DMS53 (cell line): ENCODE measurements around the gene CALR3.
A peak's percentile ranks its signal among the peaks of the same experiment; 100 is the strongest.
"Not testable (repeated sequence)": the region's sequence is repeated elsewhere in the genome, so short reads cannot be mapped to it uniquely, and the experiment has no call there.

Source experiments
- DNase-seq: peaks from one replicate; lab custom pipeline; 2025; lab: John Stamatoyannopoulos, UW

Gene CALR3

DNA sequence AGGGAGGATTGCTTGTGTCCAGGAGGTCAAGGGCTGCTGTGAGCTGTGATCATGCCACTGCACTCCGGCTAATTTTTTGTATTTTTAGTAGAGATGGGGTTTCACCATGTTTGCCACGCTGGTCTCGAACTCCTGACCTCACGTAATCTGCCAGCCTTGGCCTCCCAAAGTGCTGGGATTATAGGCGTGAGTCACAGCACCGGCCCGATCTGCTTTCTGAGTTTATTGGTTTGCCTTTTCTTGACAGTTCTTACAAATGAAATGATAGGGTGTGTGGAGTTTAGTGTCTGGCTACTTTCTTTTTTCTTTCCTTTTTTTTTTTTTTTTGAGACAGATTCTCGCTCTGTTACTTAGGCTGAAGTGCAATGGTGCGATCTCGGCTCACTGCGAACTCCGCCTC lies 1.1 kb upstream of the CALR3 start:
- no peak for DNase-seq

DNA sequence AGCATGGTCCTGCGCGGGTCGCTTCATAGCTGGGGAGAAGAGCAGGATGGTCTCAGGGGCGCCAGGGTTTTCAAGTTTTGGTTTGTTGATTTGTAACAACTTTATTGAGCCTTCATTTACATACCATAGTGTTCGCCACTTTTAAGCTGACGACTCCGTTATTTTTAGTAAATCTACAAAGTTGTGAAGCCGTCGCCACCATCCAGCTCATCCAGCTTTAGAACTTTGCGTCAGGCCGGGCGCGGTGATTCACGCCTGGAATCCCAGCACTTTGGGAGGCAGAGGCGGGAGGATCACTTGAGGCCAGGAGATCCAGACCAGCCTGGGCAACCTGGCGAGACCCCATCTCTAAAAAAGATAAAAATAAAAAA lies 631 bp upstream of the CALR3 start:
- peak; percentile 49 for DNase-seq

DNA sequence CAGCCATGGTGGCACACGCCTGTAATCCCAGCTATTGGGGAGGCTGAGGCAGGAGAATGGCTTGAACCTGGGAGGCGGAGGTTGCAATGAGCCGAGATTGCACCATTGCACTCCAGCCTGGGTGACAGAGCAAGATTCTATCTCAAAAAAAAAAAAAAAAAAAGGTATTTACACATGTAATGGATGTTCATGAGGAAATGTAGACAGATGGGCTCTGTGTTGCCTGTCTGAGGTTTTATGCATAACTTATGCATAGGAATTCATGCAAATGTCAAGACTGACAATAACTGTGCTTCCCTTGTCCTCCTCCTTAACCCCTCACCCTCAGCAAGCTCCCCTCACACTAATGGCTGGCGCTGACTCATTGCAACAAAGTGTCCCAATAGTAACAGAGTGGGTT lies 9.5 kb downstream of the CALR3 start:
- not testable (repeated sequence) for DNase-seq

DNA sequence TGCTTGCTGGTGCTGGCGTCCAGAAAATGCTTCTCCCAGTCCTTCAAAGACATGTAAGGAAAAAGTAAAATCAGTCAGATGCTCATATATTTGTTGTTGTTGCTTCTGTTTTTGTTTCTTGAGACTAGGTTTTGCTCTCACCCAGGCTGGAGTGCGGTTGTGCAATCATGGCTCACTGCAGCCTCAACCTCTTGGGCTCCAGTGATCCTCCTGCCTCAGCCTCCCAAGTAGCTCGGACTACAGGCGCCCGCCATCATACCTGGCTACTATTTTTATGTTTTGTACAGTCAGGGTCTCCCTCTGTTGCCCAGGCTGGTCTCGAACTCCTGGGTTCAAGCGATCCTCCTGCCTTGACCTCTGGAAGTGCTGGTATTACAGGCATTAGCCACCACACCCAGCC lies 13.2 kb downstream of the CALR3 start:
- no peak for DNase-seq

DNA sequence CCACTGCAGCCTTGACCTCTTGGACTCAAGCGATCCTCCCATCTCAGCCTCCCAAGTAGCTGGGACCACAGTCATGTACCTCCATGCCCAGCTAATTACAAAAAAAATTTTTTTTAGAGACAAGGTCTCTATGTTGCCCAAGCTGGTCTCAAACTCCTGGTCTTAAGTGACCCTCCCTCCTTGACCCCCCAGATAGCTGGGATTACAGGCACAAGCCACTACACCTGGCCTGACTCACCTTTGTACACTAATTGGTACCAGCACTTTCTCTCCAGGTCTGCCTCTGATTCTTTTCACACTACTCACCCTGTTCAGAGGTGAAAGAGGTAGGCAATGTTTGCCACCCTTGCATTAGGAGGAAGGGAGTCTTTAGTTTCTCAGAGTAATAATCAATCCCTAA lies 18.7 kb downstream of the CALR3 start:
- no peak for DNase-seq

DNA sequence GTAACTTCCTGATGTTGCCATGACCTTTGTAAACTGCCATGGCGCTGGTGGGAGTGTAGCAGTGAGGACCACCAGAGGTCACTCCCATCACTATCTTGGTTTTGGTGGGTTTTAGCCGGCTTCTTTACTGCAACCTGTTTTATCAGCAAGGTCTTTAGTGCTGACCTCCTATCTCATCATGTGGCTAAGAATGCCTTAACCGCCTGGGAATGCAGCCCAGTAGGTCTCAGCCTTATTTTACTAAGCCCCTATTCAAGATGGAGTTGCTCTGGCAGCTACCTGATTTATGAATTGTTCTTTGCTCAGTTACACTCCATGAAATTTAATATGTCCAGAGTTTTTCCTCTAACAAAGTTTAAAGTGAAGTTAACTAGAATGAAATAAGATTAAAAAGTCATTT lies 19.6 kb downstream of the CALR3 start:
- DNase-seq, result no peak

DNA sequence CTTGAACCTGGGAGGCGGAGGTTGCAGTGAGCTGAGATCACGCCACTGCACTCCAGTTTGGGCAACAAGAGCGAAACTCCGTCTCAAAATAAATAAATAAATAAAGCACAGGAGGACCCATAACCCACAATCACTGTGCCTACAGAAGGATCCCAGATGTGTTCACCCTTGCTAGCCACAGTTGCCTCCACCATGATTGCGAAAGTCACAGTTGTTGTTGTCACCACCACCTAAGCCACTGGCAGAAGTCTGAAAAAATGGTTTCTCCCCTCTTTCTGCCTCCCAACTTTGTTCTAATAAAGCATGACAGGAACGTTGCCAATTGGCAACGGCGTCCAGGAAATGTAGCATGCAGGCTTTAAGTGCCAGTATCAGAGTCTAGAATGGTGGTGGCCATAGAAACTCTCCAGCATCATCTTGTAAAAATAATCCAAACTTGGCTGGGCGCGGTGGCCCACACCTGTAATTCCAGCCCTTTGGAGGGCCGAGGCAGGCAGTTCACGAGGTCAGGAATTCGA lies 22.0 kb downstream of the CALR3 start:
- no peak for DNase-seq

DNA sequence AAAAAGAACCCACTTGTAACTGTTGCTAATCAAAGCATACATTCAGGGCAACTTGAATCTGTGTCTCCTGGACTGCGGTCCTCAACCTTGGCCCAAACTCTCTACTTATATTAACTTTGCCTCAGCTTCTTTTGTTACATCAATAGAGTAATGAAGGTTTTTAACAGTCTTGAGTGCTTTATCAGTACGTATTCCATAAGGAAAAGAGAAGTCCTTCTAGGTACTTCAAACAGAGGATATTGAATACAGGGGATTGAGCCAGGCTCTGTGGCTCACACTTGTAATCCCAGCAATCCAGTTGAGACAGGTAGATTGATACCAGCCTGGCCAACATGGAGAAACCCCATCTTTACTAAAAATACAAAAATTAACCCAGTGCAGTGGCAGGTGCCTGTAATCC lies 23.0 kb downstream of the CALR3 start:
- no peak for DNase-seq

DNA sequence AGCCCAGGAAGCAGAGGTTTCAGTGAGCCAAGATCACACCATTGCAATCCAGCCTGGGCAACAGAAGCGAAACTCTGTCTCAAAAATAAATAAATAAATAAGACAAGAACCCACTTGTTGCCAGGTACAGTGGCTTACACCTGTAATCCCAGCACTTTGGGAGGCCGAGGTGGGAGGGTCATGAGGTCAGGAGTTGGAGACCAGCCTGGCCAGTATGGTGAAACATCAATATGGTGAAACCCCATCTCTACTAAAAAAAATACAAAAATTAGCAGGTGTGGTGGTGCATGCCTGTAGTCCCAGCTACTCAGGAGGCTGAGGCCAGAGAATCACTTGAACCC lies 23.4 kb downstream of the CALR3 start:
- DNase-seq, result not testable (repeated sequence)

DNA sequence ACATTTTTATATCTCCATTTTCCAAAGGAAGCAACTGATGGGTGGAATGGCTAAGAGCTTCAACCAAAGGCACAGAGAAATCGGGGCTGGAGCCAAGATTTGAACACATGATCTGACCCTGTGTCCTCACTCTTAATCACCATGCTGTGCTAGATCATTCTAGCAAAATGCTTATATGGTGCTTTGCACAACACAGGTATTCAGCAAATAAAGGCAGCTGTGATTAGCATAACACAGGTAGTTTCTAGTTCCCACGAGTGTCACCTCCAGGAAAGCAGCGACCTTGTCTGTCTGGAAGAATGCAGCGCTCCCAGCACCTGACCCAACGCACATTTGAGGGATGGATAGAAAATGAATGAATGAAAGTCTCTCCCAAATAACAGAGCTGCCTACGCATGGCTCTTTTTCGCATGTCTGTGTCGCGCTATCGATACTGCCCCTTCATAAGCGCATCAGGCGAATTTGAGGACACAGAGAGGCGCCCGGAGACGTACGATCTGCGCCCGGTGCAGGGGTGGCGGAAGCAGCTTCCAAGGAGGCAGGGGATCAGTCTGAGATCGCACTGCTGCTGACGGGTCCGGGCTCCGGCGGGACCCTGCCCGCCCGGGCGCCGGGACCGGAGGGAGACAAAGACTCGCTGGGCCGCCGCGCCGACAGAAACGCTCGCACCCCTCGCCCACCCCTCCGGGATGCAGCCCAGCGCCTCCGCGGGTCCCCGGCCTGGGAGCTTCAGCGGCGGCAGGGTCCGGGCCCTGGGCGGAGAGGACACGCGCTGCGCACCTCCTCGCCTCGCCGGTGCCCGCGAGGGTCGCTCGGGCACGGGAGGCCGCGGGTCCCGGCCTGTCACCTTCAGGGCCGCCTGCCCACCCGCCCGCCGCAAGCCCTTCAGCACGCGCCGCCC lies 24.8 kb downstream of the CALR3 start:
- peak; percentile 39 for DNase-seq

DNA sequence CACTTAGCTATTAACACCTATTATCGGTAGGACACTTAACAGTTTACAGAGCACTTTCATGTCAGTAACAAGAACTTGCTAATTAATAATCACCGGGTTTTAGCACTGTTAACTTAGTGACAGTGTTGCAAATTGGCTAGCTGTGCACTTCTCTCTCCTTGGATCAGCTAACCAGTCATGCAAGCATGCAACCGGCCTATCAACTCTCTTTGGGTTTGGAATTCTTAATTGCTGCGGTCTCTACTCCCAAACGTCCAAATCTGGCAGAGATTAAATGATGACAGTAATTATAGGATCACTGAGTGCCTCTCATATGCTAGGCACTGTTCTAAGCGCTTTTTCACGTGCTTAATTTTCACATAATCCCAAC lies 25.4 kb downstream of the CALR3 start:
- DNase-seq, result no peak

DNA sequence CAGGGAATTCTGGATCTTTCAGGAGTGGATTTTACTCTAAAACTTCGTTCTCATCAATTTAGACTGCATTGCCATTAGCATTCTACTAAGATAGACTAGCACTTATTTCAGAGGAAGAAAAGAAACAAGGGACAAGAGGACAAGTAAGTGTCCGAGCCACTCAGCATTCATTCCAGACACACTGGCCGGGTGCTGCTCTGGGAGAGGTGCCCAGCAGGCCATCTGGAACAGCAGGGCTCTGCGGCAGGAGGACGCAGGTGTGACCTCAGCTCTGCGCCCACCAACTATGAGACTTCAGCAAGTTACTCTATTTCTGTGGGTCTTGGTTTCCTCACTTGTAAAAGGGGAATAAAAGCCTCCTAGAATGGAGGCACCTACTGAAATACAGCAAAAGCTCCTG lies 28.4 kb downstream of the CALR3 start:
- no peak for DNase-seq

DNA sequence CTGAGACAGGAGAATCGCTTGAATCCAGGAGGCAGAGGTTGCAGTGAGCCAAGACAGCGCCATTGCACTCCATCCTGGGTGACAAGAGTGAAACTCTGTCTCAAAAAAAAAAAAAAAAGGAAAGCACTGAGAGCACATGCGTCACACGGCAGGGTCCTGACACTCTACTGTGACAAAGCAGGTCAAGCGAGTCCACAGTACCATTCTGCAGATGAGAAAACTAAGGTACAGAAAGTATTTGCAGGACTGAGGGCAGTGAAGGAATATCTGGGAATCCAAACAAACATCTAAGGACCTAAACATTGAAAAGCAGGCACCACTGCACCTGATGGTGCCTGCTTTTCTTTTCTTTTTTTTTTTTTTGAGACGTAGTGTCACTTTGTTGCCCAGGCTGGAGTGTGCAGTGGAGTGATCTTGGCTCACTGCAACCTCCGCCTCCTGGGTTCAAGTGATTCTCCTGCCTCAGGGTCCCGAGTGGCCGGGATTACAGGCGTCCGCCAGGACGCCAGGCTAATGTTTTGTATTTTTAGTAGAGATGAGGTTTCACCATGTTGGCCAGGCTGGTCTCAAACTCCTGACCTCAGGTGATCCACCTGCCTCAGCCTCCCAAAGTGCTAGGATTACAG lies 29.1 kb downstream of the CALR3 start:
- DNase-seq, result not testable (repeated sequence)

DNA sequence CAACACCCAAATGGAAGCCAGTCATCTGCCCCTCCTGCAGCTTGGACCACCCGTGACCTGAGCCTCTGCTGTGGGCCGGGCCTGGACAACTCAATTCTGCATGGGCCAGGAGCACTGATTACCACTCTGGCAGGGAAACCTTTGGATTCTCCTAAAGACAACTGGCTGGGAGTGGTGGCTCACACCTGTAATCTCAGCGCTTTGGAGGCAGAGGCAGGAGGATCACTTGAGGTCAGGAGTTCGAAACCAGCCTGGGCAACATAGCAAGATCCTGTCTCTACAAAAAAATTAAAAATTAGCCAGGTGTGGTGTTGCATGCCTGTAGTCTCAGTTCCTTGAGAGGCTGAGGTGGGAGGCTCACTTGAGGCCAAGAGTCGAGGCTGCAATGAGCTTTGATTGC lies 30.7 kb downstream of the CALR3 start:
- no peak for DNase-seq

DNA sequence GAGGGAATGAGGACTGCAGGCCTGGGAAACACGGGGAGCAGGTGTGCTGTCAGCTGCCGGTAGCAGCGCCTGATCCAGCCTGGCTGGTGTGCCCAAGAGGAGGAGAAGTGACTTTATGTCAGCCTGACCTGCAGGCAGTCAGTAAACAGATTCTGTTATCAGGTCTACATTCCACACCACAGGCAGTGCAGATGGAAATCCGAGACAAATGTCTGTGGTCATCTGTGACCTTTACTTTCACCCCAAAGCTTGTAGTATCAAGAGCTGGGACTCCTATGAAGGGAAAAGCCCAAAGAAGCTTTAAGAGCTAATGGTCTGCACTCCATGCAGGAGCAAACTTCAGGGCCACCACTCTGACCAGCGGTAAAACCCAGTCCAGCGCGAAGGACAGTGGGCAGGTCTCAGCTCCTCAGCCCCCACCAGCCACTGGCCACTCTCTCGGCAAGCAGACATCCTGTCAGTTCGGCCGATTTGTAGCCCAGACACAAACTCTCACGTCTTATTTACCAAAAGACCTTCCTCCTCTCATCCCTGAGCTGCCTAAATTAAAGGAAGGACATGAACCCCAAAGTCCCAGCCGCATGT lies 31.9 kb downstream of the CALR3 start:
- DNase-seq, result no peak

DNA sequence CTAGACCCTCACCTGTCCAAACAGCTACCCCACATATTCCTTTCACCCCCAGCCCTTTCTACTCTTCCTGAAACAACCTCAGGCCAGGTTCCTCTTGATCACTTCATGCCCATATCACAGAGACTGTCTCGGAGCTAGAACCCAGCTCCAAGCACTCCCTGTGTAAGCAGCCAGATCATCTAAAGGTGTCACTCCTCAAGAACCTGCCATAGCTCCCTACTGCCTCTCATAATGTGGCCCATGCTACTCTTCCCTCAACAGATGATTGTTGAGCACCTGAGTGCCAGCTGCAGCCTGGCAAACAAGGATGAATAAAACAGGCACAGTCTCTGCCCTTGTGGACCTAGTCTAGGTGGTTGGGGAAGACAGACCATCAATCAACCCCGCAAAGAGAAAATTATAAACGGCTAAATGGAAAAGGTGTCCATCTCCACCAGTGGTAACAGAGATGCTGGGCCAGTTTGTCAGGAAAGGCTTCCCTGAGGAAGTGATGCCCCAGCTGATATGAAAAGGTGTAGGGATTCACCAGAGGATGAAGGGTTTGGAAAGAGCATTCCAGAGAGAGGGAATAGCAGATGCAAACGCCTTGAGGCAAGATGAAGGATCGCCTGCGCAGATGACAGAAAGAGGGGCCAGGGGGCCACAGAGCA lies 32.5 kb downstream of the CALR3 start:
- no peak for DNase-seq

DNA sequence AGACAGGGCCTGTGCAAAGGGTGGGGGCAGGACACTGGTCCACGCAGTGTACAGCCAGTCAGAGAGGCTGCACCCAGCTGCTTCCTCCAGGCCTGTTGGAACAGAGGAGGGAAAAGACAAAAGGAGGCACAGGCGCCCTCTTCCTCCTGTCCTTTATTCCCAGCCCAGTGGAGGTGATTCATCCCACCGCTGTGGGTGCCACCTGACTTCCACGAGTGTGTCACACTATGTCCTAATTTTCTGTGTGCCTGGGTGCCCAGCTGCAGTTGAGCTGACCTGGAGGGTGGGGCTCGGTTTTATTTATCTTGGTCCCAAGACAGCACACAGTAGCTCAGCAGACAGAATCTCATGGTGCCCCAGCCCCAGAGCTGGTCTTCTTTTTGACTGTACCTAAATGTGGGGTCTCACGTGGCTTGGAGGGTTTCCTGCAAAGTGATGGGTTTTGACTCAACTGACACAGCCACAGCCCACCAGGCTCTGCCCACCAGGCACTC lies 33.2 kb downstream of the CALR3 start:
- peak; percentile 45 for DNase-seq

DNA sequence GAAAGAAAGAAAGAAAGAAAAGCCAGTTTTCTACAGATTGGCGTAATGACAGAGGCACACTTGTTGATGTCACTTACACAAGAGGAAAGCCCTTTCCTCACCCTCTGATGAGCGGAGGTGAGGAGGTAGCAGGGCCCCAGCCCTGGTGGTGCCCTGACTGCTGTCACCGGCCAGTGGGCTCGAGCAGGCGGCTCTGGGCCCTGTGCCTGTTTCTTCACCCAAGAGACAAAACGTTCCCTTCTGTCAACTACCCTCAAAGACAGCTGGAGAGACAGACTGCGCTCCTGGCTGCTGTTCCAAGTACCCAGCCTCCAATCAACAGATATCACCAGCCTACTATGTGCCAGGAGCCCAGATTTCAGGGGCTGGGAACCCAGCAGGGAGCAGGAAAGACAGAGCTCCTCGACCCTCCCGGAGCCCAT lies 34.3 kb downstream of the CALR3 start:
- DNase-seq, result no peak

DNA sequence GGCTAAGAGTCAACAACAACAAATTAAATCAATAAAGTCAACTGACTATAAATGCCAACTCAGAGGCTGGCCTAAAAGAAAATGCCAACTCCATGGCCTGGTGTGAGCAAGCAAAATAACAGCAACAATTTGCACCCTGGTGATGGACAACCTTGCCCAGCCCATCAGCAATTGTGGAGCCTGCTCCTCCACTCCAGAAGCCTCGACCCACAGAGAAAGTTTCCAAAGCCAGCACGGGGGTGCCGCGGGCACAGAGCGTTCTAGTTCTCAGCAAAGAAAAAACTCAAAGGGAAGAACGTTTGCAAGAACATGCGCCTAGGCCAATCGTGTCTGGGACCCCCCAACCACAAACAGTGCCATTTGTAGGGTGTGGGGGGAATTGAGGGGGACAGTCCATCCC lies 35.5 kb downstream of the CALR3 start:
- DNase-seq, result no peak

DNA sequence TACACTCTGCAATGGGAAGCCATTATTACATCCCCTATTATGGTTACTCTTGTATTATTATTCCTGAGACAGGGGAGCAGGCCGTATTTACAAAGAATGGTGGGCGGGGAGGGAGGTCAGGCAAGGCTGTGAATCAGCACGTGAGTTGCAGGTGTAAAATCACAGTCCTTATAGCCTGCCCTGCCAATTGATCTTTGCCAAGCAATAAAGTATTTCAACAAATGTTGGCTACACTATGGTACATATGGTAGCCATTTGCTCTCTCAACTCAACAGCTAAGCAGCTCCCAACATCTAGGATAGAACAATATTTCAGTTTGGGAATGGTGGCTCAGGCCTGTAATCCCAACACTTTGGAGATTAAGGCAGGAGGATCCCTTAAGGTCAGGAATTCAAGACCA lies 36.3 kb downstream of the CALR3 start:
- no peak for DNase-seq

DNA sequence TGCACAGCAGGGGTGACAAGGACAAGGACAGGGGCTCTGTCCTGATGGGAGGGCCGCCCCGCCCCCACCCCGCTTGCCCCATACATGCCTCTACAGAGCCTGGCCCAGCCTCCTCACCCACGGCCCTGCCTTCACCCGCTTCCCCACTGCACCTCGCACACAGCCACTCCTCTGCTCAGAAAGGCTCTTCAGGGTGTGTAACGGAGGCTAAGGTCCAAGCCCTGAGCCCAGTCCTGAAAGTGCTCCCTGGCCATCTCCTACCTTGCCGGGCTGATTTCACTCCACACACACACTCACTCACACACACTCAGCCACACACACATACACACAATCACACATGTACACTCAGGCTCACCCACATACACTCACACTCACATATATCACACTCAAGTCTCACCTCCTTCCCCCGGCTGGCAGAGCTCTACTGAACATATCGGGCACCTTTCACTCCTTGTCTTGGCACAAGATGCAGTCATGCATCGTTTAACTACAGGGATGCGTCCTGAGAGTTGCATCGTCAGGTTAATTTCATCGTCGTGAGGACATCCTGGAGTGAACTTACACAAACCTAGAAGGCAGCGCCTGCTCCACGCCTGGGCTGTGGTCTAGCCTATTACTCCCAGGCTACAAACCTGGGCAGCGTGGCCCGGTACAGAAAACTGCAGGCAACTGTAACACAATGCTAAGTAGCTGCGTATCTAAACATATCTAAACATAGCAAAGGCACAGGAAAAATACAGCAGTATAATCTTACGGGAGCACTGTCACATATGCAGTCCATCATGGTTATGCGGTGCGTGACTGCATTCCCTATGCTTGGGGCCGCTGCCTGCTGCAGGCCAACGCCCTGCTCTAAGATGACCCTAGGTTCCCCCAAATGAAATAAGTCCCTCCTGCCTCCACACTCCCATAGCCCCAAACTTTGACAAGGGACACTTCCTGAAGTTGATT lies 37.3 kb downstream of the CALR3 start:
- DNase-seq, result no peak
